ENCODE results near the gene ARHGEF37.

The ARHGEF37 gene

GRCh38 chr5:149627070-149627469 is 45.8 kb downstream of the ARHGEF37 start:
- no peak for DNase-seq (ENCODE audit: low read depth in 2 of 2, low spot score in 1 of 2)

DNA sequence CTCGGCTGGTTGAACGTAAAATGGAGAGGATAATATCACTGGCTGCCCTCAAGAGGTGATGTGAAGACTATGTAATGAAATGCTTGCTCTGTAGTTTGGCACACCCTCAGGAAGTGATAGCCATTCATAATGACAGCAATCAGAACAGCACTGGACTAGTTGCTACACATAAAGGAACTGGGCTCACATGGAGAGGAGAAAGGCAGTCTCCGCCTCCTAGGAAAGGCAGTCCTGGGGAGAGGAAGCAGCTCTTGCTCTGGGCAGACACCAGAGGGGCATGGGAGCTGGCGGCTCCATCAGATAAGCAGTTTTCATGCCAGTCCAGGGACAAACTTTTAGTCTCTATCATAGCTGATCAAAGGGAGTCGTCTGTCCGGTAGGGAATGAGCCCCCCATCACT is 46.9 kb downstream of the ARHGEF37 start:
- no peak for DNase-seq (ENCODE audit: low read depth in 2 of 2, low spot score in 1 of 2)

- DNase-seq (ENCODE audit: low read depth in 2 of 2, low spot score in 1 of 2), result no peak
These were observed 47.6 kb downstream of the ARHGEF37 start for GRCh38 chr5:149628846-149629388.

DNA sequence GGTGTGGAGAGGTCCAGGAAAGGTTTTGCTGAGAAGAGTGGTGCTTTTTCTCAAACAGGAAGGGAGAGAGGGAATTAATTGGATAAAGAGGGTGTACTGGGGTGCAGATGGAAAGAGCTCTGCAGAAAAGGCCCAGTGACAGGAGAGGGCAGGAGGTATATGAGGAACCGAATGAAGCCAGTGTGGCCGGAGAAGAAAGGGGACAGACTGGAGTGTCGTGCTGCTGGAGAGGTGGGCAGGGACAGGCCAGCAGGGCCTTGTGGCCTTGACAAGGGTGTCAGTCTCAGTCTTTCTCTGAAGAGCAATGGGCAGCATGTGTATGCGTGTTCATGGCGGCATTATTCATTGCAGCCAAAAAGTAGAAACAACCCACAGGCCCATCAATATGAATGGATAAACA is 48.1 kb downstream of the ARHGEF37 start:
- no peak for DNase-seq (ENCODE audit: low read depth in 2 of 2, low spot score in 1 of 2)

DNA sequence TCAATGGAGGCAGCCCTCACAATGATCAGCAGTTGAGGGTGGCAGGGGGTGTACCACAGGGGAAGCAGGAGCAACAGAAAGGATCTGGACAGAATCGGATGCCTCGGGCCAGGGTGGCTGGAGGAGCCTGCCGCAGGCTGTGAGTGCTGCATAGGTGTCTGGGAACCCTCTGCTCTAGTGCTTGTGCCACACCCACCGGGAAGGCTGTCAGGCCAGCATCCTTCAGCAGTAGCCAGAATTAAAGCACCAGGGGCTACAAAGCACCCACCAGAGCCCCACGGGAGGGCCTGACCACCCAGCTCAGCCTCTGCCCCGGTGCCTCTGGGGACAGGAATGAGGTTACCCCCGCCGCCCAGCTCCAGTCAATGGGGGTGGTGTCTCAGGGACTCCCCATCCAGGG is 49.0 kb downstream of the ARHGEF37 start:
- DNase-seq (ENCODE audit: low read depth in 2 of 2, low spot score in 1 of 2), result no peak

- DNase-seq (ENCODE audit: low read depth in 2 of 2, low spot score in 1 of 2), result no peak
These were observed 50.2 kb downstream of the ARHGEF37 start for GRCh38 chr5:149631506-149631905.

DNA sequence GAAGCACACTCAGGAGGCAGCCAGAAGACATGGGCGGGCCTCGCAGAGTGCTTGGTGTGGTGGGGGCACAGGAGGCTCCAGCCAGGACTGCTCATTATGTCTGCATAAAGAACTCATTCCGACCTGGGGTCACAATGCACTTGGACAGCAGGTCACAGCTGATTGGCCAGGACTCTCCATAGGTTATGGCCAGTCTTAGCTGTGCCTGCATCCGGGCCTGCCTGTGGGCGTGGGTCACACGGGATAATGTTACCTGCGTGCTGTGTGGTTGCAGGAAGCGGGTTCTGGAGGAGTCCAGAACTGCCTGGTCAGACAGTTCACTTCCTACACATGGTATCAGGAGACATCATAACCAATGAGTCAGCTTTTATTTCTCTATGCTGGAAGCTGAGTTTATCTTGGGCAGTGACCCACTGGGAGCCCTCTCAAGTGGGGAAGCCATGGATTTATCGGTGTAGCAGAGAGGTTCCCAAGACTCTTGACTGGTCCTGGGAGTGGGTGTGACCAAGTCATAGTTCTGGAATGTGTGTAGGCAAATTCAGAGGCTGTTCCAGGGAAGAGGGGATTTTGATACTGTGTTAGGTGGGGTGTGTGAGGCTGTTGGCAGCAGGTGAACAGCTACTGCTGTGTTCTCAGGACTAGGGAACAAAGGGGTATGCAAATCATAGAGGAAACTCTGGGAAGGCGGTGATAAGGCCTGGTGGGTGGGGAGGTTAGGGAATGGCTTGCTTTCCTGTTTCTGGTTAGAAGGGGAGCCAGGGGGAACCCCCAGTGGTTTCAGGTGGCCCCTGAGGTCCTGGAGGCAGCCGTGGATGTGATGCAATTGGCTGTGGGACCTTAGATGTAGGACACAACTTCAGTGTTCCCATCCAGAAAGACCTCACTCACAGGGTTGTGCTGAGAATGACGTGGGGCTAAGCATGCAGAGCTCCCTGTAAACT is 51.3 kb downstream of the ARHGEF37 start:
- no peak for DNase-seq (ENCODE audit: low read depth in 2 of 2, low spot score in 1 of 2)

GRCh38 chr5:149633476-149634350 is 52.4 kb downstream of the ARHGEF37 start:
- no peak for DNase-seq (ENCODE audit: low read depth in 2 of 2, low spot score in 1 of 2)

- DNase-seq (ENCODE audit: low read depth in 2 of 2, low spot score in 1 of 2), result no peak
These were observed 54.1 kb downstream of the ARHGEF37 start for GRCh38 chr5:149635394-149635793.

DNA sequence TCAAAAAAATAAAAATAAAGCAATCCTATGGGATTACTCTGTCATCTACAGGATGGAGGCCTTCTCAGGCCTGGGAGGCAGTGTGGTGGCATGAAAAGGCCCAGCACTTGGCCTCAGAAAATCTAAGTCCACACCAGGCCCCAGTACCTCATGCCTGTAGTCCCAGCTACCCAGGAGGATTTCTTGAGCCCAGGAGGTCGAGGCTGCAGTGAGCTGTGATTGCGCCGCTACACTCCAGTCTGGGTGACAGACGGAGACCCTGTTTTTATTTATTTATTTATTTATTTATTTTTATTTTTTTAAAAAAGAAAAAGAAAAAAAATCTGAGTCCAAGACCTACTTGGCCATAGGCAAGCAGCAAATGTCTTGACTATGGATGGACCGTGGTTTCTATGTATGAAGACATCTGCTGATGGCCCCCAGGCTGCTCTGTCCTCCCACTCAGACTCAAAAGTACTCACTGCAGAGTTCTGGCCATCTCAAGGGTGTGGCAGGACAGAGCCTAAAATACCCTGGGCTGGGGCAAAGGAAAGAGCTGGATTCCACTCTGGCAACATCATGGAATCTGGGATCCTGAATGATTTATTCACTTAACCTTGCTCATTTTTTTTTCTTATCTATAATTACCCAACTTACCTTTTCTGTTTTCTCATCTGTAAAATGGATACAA is 55.0 kb downstream of the ARHGEF37 start:
- no peak for DNase-seq (ENCODE audit: low read depth in 2 of 2, low spot score in 1 of 2)

DNA sequence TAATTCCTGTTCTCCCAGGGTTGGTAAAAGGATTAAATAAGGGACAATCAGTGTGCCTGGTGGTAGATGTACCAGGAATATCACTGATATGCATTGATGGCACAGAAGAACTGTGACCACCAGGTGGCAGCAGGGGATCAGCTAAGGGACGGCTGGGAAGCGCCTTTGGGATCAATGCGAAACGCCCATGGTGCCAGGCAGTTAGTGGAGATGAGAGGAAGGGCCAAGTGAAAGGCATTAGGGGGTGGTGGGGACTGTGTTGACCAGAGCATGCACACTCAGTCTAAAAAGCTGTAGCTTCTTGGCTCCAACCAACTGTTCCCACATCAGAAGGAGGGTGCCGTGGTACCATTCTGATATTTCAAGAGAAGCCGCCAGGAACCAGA is 55.6 kb downstream of the ARHGEF37 start:
- peak in 1 of 2 donors; percentile 38 for DNase-seq (ENCODE audit: low read depth in 2 of 2, low spot score in 1 of 2)

DNA sequence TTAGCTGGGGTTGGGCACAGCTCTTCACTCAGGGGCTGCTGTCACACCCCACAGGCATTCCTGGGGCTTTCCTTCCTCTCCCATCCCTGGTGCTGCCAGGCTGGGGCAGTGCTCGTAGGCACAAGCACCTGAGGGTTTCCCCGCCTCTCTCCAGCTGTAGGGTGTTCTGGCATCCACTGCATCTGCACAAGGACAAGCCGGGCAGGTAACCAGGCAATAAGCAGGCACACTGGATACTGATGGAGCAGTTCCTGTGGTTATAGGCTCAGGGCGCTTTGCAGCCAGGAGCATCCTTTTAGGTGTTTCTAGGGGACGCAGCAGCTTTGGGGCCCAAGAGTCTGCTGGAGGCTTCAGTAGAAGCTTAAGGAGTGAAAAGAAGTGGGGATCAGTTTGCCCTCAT is 56.8 kb downstream of the ARHGEF37 start:
- DNase-seq (ENCODE audit: low read depth in 2 of 2, low spot score in 1 of 2), result no peak

DNA sequence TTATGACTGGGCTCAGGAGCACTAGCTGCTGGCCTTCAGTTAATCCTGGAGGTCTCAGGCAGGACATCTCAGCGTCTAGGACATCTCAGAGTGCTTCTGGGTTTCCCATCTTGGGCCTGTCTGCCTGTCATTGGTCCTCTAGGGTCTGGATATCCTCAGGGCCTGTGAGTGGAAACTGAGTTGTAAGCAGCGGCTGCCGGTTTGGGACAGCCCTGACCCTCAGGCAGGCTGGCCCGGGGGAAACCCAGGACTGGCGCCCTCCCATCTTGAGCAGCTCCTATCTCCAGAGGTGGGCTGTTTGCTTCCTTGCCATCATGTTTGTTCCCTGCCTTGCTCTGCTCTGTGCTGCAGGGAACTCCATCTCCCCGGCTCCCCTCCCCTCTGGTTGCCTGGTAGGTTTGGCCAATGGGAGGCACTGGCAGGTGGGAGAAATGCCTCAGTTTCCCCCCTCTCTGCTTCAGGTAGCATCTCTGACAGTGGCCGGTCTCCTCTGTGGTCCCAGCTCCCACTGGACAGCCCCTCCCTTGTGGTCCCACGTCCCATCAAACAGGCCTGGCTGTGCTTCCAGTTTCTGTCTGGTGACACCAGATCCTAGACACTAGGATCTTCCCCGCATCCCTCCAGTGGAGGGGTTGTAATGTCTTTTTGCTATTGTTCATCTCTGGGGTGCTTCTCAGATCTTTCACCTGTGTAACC is 57.4 kb downstream of the ARHGEF37 start:
- no peak for DNase-seq (ENCODE audit: low read depth in 2 of 2, low spot score in 1 of 2)

DNA sequence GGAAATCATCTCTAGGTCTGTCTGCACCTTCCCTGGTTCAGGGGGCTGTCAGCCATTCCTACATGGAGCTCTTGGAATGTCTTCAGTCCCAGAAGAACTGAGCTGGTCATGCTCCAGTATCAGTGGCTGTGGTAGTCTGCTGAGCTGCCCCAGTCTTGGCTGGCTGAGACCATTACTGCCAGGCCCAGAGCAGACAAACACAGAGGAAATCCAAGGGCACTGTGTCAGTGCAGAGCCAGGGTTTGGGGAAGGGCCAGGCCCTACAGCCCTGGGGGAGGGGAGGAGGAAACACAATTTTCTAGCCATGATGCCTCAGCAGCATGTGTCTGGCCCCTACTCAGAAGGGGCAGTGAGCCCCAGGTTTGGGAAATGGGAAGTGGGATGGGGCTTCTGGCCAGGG is 58.4 kb downstream of the ARHGEF37 start:
- no peak for DNase-seq (ENCODE audit: low read depth in 2 of 2, low spot score in 1 of 2)

GRCh38 chr5:149640350-149640999 is 59.2 kb downstream of the ARHGEF37 start:
- no peak for DNase-seq (ENCODE audit: low read depth in 2 of 2, low spot score in 1 of 2)

DNA sequence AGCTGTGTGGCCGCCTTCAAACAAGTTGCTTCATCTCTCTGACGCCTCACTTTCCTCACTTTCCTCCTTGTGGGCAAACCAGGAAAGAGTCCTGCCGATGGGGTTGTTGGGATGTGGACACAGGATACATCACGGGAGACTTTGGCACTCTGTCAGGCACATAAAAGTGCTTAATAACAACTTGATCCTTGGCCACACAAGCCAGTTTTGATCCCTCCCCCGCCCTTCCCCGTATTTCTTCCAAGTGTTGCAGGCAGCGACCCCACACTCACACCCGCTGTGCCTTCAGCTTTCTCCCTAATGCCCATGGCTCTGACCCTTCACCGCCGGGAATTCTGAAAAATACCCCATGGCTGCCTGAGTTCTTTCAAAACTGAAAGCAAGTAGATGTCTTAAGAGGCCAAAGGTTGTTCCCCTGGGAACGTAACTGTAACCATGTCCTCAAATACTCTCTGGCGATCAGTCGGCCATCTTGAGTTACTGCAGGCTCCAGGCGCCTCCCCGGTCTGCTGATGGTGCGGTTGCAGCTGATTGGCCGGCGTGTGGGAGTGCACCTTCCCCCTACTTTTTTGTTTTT is 59.8 kb downstream of the ARHGEF37 start:
- no peak for DNase-seq (ENCODE audit: low read depth in 2 of 2, low spot score in 1 of 2)

DNA sequence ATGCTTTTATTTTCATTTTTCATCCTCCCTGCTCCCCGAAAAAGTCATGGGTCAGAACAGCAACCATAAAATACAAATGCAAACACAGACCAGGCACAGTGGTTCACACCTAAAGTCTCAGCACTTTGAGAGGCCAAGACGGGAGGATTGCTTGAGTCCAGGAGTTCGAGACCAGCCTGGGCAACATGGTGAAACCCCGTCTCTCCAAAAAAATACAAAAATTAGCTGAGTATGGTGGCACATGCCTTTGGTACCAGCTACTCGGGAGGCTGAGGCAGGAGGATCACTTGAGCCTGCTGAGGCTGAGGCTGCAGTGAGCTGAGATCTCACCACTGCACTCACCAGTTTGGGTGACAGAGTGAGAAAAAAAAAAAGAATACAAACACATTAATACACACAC is 60.3 kb downstream of the ARHGEF37 start:
- DNase-seq (ENCODE audit: low read depth in 2 of 2, low spot score in 1 of 2), result no peak

DNA sequence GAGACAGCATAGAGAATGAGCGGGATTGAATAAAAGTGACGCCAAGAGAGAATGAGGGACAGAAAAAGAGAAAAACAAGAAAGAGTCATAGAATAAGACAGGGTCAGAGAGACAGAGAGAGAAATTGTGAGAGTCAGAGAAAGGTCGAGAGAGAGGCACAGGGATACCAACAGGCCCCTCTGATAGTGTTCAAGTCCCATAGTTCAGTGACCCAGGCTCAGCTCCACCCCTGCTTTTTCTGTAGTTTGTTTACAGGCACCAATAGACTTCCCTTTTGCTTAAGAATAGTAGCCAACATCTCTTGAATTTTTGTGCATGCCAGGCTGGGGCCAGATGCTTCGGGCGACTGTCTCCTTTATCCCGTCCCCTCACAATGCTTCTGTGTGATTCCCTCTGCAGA is 62.5 kb downstream of the ARHGEF37 start:
- no peak for DNase-seq (ENCODE audit: low read depth in 2 of 2, low spot score in 1 of 2)

GRCh38 chr5:149644629-149645028 is 63.3 kb downstream of the ARHGEF37 start:
- DNase-seq (ENCODE audit: low read depth in 2 of 2, low spot score in 1 of 2), result no peak

- no peak for DNase-seq (ENCODE audit: low read depth in 2 of 2, low spot score in 1 of 2)
These were observed 63.9 kb downstream of the ARHGEF37 start for GRCh38 chr5:149645236-149645635.

Data from stimulated activated CD8-positive, alpha-beta memory T cell treated with anti-CD3 and anti-CD28 coated beads, Interleukin-4, amount 100 ng/mL, for 4 hours (primary cell).